ENCODE measurements around the gene FCGR1A. TPM values are rescaled to one million over a fixed set of nuclear protein-coding genes. Genes with fewer than 3 reads are reported as not detected.
A peak's percentile ranks its signal among the peaks of the same experiment; 100 is the strongest.
"Not testable (repeated sequence)": the region's sequence is repeated elsewhere in the genome, so short reads cannot be mapped to it uniquely, and the experiment has no call there.

FCGR1A gene
- total and polyA plus RNA-seq, 7 donors: 0.55 to 12.0 (median 5.8) TPM

- H3K27me3 ChIP-seq; H3K4me1 ChIP-seq; H3K36me3 ChIP-seq; H3K9me3 ChIP-seq; intact Hi-C loops (cut with DNase I): not testable (repeated sequence)
- Histone ChIP-seq H3K27ac (peak overlapping the region; percentile 89 to 91 (median 90)), H3K4me3 (peak overlapping the region; percentile 40 to 57 (median 54))
- peak; percentile 95 for DNase-seq
- TF ChIP-seq POLR2A (IDR thresholded peaks at IDR 0.05) (peak; percentile 87 to 96), POLR2AphosphoS5 (IDR thresholded peaks at IDR 0.05) (peak; percentile 95 to 98 (median 98))
- WGBS, 2 donors: 1 to 16% methylated on average over 44 to 46 of the region's 55 CpGs
These were observed 29.7 kb downstream of the FCGR1A start for GRCh38 chr1:149811890-149812829.

- TF ChIP-seq POLR2AphosphoS5 (IDR thresholded peaks at IDR 0.05) (peak; percentile 87 to 96 (median 94)), POLR2A (IDR thresholded peaks at IDR 0.05) (peak; percentile 75 to 79)
- H3K36me3 ChIP-seq; H3K9me3 ChIP-seq; intact Hi-C loops (cut with DNase I); H3K4me1 ChIP-seq; H3K27me3 ChIP-seq: not testable (repeated sequence)
- Histone ChIP-seq H3K27ac (peak overlapping the region; percentile 89 to 91 (median 90)), H3K4me3 (peak overlapping the region; percentile 33 to 57 (median 54))
- DNase-seq: peak; percentile 82
- 2 to 5% methylated on average over 56 of the region's 62 CpGs for whole genome bisulfite sequencing, 2 donors
These were observed 30.7 kb downstream of the FCGR1A start for GRCh38 chr1:149812893-149813801.

- H3K36me3 ChIP-seq; H3K27me3 ChIP-seq; H3K27ac ChIP-seq; H3K4me3 ChIP-seq; intact Hi-C loops (cut with DNase I); DNase-seq; H3K9me3 ChIP-seq; H3K4me1 ChIP-seq: not testable (repeated sequence)
- WGBS, 2 donors: 76 to 91% methylated on average over 4 of the region's 5 CpGs
These were observed 37.9 kb downstream of the FCGR1A start for GRCh38 chr1:149820387-149820786.

GRCh38 chr1:149826555-149826954, 44.1 kb downstream of the FCGR1A start:
- H3K9me3 ChIP-seq; H3K36me3 ChIP-seq; H3K4me1 ChIP-seq; intact Hi-C loops (cut with DNase I); DNase-seq; H3K4me3 ChIP-seq; H3K27me3 ChIP-seq; H3K27ac ChIP-seq: not testable (repeated sequence)
- WGBS, 2 donors: no CpG with 5 or more reads among the region's 2 CpGs

GRCh38 chr1:149831764-149832315, 49.3 kb downstream of the FCGR1A start:
- WGBS, 2 donors: no CpG with 5 or more reads among the region's 32 CpGs

GRCh38 chr1:149832316-149833126, 50.0 kb downstream of the FCGR1A start:
- H3K36me3 ChIP-seq; H3K4me3 ChIP-seq; H3K4me1 ChIP-seq; intact Hi-C loops (cut with DNase I); H3K27ac ChIP-seq; H3K9me3 ChIP-seq; DNase-seq; H3K27me3 ChIP-seq: not testable (repeated sequence)
- no CpG with 5 or more reads among the region's 55 CpGs for WGBS, 2 donors

More at GRCh38 chr1:149831764-149832315, 49.3 kb downstream of the FCGR1A start:
- intact Hi-C loops (cut with DNase I); H3K9me3 ChIP-seq; H3K4me1 ChIP-seq; H3K27me3 ChIP-seq; DNase-seq; H3K36me3 ChIP-seq; H3K27ac ChIP-seq; H3K4me3 ChIP-seq: not testable (repeated sequence)

- H3K36me3 ChIP-seq; H3K4me3 ChIP-seq; intact Hi-C loops (cut with DNase I); H3K27me3 ChIP-seq; H3K4me1 ChIP-seq; DNase-seq; H3K9me3 ChIP-seq; H3K27ac ChIP-seq: not testable (repeated sequence)
- WGBS, 2 donors: no CpG with 5 or more reads among the region's 15 CpGs
These were observed 50.6 kb downstream of the FCGR1A start for GRCh38 chr1:149833144-149833543.

- peaks cover 0 to 25% (median 21%) of the 10 kb centered on the region in 4 donors for H3K4me1 ChIP-seq
- no CpG with 5 or more reads among the region's 26 CpGs for WGBS, 2 donors
- DNase-seq; H3K27me3 ChIP-seq; H3K36me3 ChIP-seq; H3K9me3 ChIP-seq; intact Hi-C loops (cut with DNase I); H3K4me3 ChIP-seq; H3K27ac ChIP-seq: not testable (repeated sequence)
These were observed 58.7 kb downstream of the FCGR1A start for GRCh38 chr1:149841149-149841548.

Other genes with a start within 250 kb of the FCGR1A start
- gene PPIAL4C, start 198.8 kb upstream of the FCGR1A start, total RNA-seq: not detected
- gene PPIAL4C, start 198.8 kb upstream of the FCGR1A start, polyA plus RNA-seq: under 1 TPM in 1 of 3 donors, not detected in 2; 0.39 TPM
- gene BOLA1, start 116.9 kb downstream of the FCGR1A start, total RNA-seq: 10 to 100 TPM; 36.0 to 61.4 (median 50.6) TPM
- gene BOLA1, start 116.9 kb downstream of the FCGR1A start, polyA plus RNA-seq: 10 to 100 TPM; 19.2 to 26.6 (median 21.5) TPM
- gene SV2A, start 135.2 kb downstream of the FCGR1A start, total RNA-seq: 1 to 10 TPM; 3.3 to 6.9 (median 5.7) TPM
- 1 to 10 TPM in 1 of 3 donors, under 1 TPM in 1, not detected in 1; 0.60 to 2.7 TPM for gene SV2A, start 135.2 kb downstream of the FCGR1A start, polyA plus RNA-seq
- 10 to 100 TPM in 2 of 4 donors, 1 to 10 TPM in 2; 7.8 to 17.7 (median 10.4) TPM for gene SF3B4, start 145.1 kb downstream of the FCGR1A start, total RNA-seq
- gene SF3B4, start 145.1 kb downstream of the FCGR1A start, polyA plus RNA-seq: 10 to 100 TPM; 19.0 to 51.1 (median 30.6) TPM
- gene MTMR11, start 154.2 kb downstream of the FCGR1A start, total RNA-seq: 10 to 100 TPM; 10.3 to 22.5 (median 17.9) TPM
- gene MTMR11, start 154.2 kb downstream of the FCGR1A start, polyA plus RNA-seq: 10 to 100 TPM; 69.9 to 85.8 (median 76.9) TPM
- gene OTUD7B, start 228.0 kb downstream of the FCGR1A start, total RNA-seq: 10 to 100 TPM; 17.0 to 25.2 (median 19.5) TPM
- 1 to 10 TPM; 6.0 to 9.4 (median 8.6) TPM for gene OTUD7B, start 228.0 kb downstream of the FCGR1A start, polyA plus RNA-seq